GM04503 (cell line): ENCODE results near the gene BMP2.

Experiments
- DNase-seq: peaks from one replicate; pipeline ENCODE4 v3.0.0-alpha.2; 2012; ENCODE audit warnings: low read depth

BMP2 gene

DNA sequence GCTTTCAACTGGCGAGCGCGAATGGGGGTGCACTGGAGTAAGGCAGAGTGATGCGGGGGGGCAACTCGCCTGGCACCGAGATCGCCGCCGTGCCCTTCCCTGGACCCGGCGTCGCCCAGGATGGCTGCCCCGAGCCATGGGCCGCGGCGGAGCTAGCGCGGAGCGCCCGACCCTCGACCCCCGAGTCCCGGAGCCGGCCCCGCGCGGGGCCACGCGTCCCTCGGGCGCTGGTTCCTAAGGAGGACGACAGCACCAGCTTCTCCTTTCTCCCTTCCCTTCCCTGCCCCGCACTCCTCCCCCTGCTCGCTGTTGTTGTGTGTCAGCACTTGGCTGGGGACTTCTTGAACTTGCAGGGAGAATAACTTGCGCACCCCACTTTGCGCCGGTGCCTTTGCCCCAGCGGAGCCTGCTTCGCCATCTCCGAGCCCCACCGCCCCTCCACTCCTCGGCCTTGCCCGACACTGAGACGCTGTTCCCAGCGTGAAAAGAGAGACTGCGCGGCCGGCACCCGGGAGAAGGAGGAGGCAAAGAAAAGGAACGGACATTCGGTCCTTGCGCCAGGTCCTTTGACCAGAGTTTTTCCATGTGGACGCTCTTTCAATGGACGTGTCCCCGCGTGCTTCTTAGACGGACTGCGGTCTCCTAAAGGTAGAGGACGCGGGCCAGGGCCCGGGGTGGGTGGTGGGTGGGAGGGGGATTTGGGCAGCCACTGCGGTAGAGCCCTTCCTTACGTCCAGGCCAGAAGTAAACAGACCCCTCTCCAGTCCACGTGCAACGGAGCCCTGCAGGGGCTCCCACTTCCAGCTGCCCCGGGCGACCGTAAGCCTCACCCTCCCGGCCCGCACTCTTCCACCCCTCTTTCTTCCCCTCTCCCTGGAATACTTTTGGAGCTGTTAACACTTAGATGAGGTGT is 998 bp downstream of the BMP2 start:
- no peak for DNase-seq

DNA sequence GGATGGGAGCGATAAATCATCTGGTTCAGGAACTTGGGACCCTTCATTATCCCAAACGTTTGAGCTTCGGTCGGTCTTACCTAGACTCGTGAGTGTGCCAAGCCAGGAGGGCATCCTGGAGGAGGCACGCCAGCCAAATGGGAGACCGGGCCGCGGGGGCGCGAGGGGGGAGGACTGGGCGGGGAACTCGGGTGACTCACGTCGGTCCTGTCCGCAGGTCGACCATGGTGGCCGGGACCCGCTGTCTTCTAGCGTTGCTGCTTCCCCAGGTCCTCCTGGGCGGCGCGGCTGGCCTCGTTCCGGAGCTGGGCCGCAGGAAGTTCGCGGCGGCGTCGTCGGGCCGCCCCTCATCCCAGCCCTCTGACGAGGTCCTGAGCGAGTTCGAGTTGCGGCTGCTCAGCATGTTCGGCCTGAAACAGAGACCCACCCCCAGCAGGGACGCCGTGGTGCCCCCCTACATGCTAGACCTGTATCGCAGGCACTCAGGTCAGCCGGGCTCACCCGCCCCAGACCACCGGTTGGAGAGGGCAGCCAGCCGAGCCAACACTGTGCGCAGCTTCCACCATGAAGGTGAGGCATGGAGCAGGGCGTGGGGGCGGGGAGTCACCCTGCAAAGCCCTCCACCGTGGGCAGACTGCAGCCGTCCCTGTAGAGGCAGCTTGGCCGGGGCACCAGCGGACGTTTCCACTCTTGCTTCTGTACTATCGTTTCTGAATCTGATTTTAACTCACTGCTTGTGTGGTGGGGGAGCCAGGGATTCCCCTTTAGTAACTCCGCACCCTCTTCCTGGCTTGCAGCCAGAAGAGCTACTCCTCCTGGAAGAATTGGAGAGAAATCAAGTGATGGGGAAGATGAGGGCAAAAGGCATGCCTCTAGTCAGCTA is 2.7 kb downstream of the BMP2 start:
- DNase-seq, result no peak

GRCh38 chr20:6770786-6771100 is 3.3 kb downstream of the BMP2 start:
- DNase-seq, result no peak

- no peak for DNase-seq
Measured at GRCh38 chr20:6780433-6781190, 13.1 kb downstream of the BMP2 start.

GRCh38 chr20:6783752-6784151 is 16.3 kb downstream of the BMP2 start:
- DNase-seq, result no peak

DNA sequence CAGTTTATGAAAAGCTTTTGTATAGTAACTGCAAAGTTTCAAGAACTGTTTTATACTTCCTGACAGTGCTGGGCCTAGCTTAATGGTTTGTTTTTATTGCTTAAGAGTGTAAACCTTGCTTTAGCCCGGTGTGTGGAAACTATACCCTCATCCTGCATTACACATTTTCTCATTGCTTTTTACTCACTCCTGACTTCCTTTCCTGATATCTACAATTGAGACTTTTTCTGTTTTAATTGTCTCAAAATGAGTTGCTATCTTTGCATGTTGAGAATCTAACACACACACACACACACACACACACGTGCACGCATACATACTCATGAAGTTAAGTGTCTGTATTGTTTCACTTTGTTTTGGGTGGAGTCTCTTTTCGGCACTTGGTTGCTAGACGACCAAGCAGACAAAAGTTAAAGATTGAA is 16.7 kb downstream of the BMP2 start:
- DNase-seq, result no peak

- no peak for DNase-seq
Measured at GRCh38 chr20:6784767-6785166, 17.3 kb downstream of the BMP2 start.

DNA sequence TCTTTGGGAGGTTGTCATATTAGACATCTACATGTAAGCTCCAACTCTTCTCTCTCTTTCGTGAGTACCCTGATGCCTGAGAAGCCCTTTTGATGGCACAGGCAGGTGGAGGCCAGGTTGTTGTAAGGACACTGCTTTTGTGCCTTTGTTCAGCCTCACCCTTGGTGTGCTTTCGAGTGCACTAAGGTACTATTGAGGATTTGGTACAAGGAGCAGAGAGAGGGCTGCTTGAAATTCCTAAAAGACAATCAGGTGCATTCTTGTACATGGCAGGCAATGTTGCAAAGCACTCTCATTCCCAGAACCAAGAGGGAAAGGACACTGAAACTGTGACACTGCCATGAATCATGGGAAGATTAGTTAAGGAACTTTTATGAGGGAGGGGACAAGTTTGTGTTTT is 19.1 kb downstream of the BMP2 start:
- no peak for DNase-seq

GRCh38 chr20:6792789-6793188 is 25.3 kb downstream of the BMP2 start:
- no peak for DNase-seq

DNA sequence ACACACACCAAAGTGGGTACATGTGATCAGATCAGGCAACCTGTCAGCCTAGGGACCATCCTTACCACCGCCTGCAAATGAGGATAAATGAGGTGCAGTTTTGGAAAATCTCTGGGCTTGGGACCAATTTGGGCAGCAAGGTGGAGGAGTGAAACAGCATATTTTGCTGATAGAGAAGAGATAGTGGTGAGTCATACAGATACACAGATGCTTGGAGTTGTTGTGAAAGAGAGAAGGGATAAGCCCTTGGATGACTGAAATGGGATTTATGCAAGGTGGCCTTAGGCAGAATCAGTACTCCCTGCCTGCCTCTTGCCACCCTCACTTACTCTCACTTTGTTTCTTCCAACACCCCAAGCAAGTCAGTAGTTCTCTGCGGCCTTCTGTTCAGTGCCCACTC is 34.7 kb downstream of the BMP2 start:
- DNase-seq, result no peak

DNA sequence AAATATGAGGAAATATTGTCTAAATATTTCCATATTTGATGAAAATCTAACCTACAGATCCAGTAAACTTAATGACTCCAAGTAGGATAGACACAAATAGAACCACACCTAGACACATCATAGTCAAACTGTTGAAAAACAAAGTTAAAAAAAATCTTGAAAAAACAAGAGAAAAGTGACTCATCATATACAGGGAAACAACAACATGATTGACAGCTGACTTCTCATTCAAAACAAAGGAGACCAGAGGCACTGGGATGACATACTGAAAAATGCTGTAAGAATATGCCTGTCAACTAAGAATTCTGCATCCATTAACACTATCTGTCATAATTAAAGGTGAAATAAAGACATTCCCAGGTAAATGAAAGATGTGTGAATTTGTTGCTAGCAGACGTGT is 38.8 kb downstream of the BMP2 start:
- no peak for DNase-seq

- DNase-seq, result no peak
Measured at GRCh38 chr20:6811262-6812035, 44.0 kb downstream of the BMP2 start.

DNA sequence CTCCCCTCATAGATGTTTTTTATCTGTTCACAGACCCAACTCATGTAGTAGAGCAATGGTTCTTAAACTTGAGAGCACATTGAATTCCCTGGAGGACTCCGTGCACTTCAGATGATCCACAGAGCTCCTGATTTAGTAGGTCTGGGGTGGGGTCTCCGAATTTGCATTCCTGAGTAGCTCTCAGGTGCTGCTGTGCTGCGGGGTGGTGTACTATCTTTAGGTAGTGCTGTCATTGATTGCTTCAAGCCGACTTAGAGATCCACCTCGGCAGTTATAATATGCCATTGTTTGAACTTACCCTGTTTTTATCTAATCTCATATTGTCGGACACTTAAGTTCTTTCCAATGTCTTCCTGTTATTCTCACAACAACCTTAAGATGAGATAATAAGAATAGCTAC is 45.0 kb downstream of the BMP2 start:
- no peak for DNase-seq

DNA sequence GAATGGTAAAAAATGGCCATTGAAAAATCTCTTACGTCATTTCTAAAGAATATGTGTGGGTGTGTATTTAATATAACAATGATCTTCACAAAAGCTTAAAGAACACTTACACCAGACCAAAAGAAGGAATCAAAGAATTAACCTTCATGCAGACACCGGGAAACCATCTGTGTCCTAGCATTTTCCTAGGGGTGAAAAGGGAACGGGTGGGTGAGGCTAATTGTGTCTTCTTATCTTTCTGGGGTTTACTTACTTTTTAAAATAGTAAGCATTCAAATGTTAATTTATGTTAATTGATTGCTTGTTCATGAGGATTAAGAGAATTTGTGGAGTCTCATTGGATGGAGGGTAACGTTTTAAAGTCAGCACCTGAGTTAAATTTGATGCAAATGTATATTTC is 47.5 kb downstream of the BMP2 start:
- DNase-seq, result no peak

GRCh38 chr20:6818033-6818808 is 50.7 kb downstream of the BMP2 start:
- DNase-seq, result no peak

DNA sequence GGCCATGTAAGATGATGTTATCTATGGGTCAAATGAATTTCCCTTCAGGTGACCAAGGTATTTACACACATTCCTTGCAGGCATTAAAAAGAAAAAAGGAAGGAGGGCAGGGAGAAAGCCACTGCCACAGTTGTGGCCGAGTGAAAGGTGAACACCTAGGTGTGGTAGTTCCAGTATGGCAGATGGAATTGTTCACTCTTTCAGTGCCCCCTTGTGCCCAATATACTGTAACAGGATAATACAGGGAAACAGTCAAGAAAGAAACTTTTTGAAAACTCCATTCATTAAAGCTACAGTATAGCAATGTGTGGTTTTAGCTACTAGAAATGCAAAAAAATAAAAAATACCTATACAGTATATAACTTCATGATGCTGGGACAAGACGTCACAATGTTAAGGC is 52.1 kb downstream of the BMP2 start:
- no peak for DNase-seq

DNA sequence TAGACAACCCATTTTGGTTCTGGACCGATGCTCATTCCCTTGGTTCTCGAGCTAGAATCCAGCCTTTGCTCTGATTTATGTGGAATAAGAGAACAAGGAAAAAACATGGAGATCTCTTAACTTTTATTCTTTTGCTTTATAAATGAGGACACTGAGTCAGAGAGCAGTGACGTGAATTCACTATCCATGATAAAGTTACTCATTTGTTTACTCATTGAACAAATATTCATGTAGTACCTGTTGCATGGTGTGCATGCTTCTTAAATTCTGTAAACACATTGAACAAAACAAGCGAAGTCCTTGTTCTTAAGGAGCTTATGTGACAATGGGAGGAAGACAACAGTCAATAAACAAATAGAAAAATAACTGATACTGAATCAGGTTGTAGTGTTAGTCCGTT is 56.9 kb downstream of the BMP2 start:
- DNase-seq, result no peak

DNA sequence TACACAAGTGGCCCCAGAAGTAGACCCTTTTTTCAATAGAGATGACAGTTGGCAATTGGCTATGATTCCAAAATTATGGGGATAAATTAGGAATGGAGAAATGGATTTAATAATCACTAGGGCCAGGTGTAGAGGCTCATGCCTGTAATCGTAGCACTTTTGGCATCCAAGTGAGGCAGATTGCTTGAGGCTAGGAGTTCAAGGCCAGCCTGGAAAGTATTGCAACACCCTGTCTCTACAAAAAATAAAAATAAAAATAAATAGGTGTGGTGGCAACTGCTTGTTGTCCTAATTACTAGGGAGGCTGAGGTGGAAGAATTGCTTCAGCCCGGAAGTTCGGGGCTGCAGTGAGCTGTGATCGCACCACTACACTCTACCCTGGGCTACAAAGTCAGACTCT is 60.0 kb downstream of the BMP2 start:
- DNase-seq, result no peak

GRCh38 chr20:6828794-6829423 is 61.4 kb downstream of the BMP2 start:
- peak; percentile 4 for DNase-seq

DNA sequence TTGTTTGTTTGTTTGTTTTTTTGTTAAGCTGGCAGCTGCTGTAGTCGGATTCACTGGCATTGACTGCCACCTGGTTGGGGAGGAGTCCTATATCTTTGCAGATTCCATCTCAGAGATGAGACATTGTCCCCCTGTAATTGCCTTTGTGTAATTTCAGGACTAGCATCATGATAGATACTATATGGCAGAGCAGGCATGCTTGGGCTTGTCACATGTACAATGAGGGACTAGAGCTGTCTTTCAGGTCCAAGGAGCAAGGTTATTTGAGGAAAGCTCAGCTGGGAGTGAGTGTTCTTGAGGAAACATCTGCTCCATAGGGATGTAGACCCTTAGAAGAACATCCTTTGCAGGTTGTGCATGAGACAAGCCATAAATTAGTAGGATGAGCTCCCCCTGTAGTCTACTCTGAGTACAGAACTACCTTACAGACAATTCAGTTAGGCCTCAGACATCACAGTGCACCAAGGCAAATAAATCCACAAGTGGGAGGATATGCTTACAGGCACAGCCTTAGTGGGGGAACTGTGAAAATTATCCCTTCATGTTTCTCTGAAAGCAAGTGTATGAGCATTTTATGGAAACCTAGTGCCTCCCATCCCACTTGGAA is 62.1 kb downstream of the BMP2 start:
- DNase-seq, result no peak
